Suprapubic skin (tissue), 4 donors: ENCODE results near the gene MIPOL1. TPM values are rescaled to one million over a fixed set of nuclear protein-coding genes. Genes with fewer than 3 reads are reported as not detected.
"Not testable (repeated sequence)": the region's sequence is repeated elsewhere in the genome, so short reads cannot be mapped to it uniquely, and the experiment has no call there.

Experiments
- DNase-seq, 2 donors: peaks; one replicate each; pipeline ENCODE4 v3.0.0-alpha.2; 2019; ENCODE audit warnings: low spot score in 2 of 2
- H3K27ac ChIP-seq: fragments of 200-600 bp; sonication (generic); one replicate; pipeline ENCODE4 v1.5.1; 2019
- H3K27me3 ChIP-seq: fragments of 200-600 bp; sonication (generic); one replicate; pipeline ENCODE4 v1.5.1; 2019
- H3K36me3 ChIP-seq: fragments of 200-600 bp; sonication (generic); one replicate; pipeline ENCODE4 v1.5.1; 2019
- H3K4me1 ChIP-seq: fragments of 200-600 bp; sonication (generic); one replicate; pipeline ENCODE4 v1.5.1; 2019
- H3K4me3 ChIP-seq: fragments of 200-600 bp; sonication (generic); one replicate; pipeline ENCODE4 v1.5.1; 2019; ENCODE audit warnings: mild to moderate bottlenecking
- H3K9me3 ChIP-seq: fragments of 200-600 bp; sonication (generic); one replicate; pipeline ENCODE4 v1.5.1; 2019
- CTCF ChIP-seq, 2 donors: fragments of 200-600 bp in 1 of 2; fragments of 450-650 bp in 1 of 2; sonication (generic) in 1 of 2; IDR thresholded peaks; one replicate each; pipeline ENCODE4 v1.5.1; 2016 to 2019; ENCODE audit warnings: antibody characterized with exemption in 2 of 2, mild to moderate bottlenecking in 1 of 2, moderate library complexity in 1 of 2
- EP300 ChIP-seq: sonication (generic); formaldehyde crosslinking; IDR thresholded peaks from one replicate; pipeline ENCODE4 v1.6.1; 2017; ENCODE audit warnings: antibody characterized with exemption
- POLR2A ChIP-seq, 2 donors: fragments of 450-650 bp; IDR thresholded peaks; one replicate each; pipeline ENCODE4 v1.6.1; 2017; ENCODE audit warnings: antibody characterized with exemption in 2 of 2, mild to moderate bottlenecking in 2 of 2, moderate library complexity in 2 of 2
- POLR2AphosphoS5 ChIP-seq, 3 donors: sonication (generic); formaldehyde crosslinking; IDR thresholded peaks; one replicate each; pipeline ENCODE4 v1.6.1; 2017; ENCODE audit warnings: antibody characterized with exemption in 3 of 3
- WGBS: methylation state at CpG from one replicate; pipeline ENCODE4 v1.1.5; 2018; 5-methylcytosine and 5-hydroxymethylcytosine counted together
- total RNA-seq, 4 donors: library from RNA; depleted of rRNA; stranded (reverse); fragments of >200 nt; gene quantifications; one replicate each; pipeline ENCODE4 v1.1.0, GENCODE V29; 2016

The MIPOL1 gene
- total RNA-seq, 4 donors from 2014 or later = 3.5 to 12.7 (median 7.6) TPM

- no peak for DNase-seq
- no peaks in the 10 kb centered on the region for H3K27me3 ChIP-seq
- no peak for TF ChIP-seq EP300
- TF ChIP-seq CTCF (IDR thresholded peaks at IDR 0.05) = no peak
- TF ChIP-seq POLR2A (IDR thresholded peaks at IDR 0.05) = no peak
These were observed 12.7 kb downstream of the MIPOL1 start for GRCh38 chr14:37210448-37210847.

GRCh38 chr14:37213016-37213415 is 15.3 kb downstream of the MIPOL1 start:
- Histone ChIP-seq H3K4me1 (no peaks in the 10 kb centered on the region), H3K27me3 (no peaks in the 10 kb centered on the region), H3K36me3 (no peaks in the 10 kb centered on the region), H3K4me3 (no peak overlapping the region), H3K27ac (no peak overlapping the region), H3K9me3 (no peaks in the 10 kb centered on the region)
- no peak for TF ChIP-seq CTCF (IDR thresholded peaks at IDR 0.05)
- no peak for TF ChIP-seq EP300
- no peak for TF ChIP-seq POLR2A (IDR thresholded peaks at IDR 0.05)
- TF ChIP-seq POLR2AphosphoS5 (IDR thresholded peaks at IDR 0.05) = no peak
- DNase-seq = no peak

More at GRCh38 chr14:37210448-37210847, 12.7 kb downstream of the MIPOL1 start:
- no peak overlapping the region for H3K4me3 ChIP-seq
- peaks cover 9% of the 10 kb centered on the region for H3K9me3 ChIP-seq
- no peaks in the 10 kb centered on the region for H3K36me3 ChIP-seq
- WGBS = 93% methylated on average over 6 of the region's 6 CpGs
- no peaks in the 10 kb centered on the region for H3K4me1 ChIP-seq
- no peak overlapping the region for H3K27ac ChIP-seq

- TF ChIP-seq POLR2AphosphoS5 (IDR thresholded peaks at IDR 0.05) = no peak
- no peak for TF ChIP-seq CTCF (IDR thresholded peaks at IDR 0.05)
- TF ChIP-seq EP300 = no peak
- no peak for TF ChIP-seq POLR2A (IDR thresholded peaks at IDR 0.05)
These were observed 17.6 kb downstream of the MIPOL1 start for GRCh38 chr14:37215345-37215744.

GRCh38 chr14:37221073-37221472 is 23.3 kb downstream of the MIPOL1 start:
- TF ChIP-seq POLR2A (IDR thresholded peaks at IDR 0.05) (no peak), EP300 (no peak), CTCF (IDR thresholded peaks at IDR 0.05) (no peak), POLR2AphosphoS5 (IDR thresholded peaks at IDR 0.05) (no peak)
- no peaks in the 10 kb centered on the region for H3K36me3 ChIP-seq

More at GRCh38 chr14:37215345-37215744, 17.6 kb downstream of the MIPOL1 start:
- Histone ChIP-seq H3K27me3 (no peaks in the 10 kb centered on the region), H3K4me3 (no peak overlapping the region), H3K9me3 (no peaks in the 10 kb centered on the region), H3K27ac (no peak overlapping the region), H3K36me3 (no peaks in the 10 kb centered on the region), H3K4me1 (no peaks in the 10 kb centered on the region)
- WGBS = 97% methylated on average over 3 of the region's 3 CpGs
- no peak for DNase-seq

GRCh38 chr14:37223947-37224474 is 26.3 kb downstream of the MIPOL1 start:
- Histone ChIP-seq H3K4me1 (no peaks in the 10 kb centered on the region), H3K27ac (no peak overlapping the region), H3K9me3 (no peaks in the 10 kb centered on the region), H3K4me3 (no peak overlapping the region), H3K36me3 (no peaks in the 10 kb centered on the region), H3K27me3 (no peaks in the 10 kb centered on the region)
- DNase-seq = no peak
- no peak for TF ChIP-seq EP300
- TF ChIP-seq CTCF (IDR thresholded peaks at IDR 0.05) = no peak
- TF ChIP-seq POLR2AphosphoS5 (IDR thresholded peaks at IDR 0.05) = no peak
- no peak for TF ChIP-seq POLR2A (IDR thresholded peaks at IDR 0.05)
- WGBS = 88% methylated on average over 3 of the region's 3 CpGs

More at GRCh38 chr14:37221073-37221472, 23.3 kb downstream of the MIPOL1 start:
- H3K27ac ChIP-seq = no peak overlapping the region
- no peak overlapping the region for H3K4me3 ChIP-seq
- H3K27me3 ChIP-seq = no peaks in the 10 kb centered on the region
- no peaks in the 10 kb centered on the region for H3K4me1 ChIP-seq
- no peaks in the 10 kb centered on the region for H3K9me3 ChIP-seq
- WGBS = 92% methylated on average over 3 of the region's 3 CpGs
- no peak for DNase-seq

- WGBS = 99% methylated on average over 4 of the region's 4 CpGs
- not testable (repeated sequence) for DNase-seq, H3K9me3 ChIP-seq, H3K4me3 ChIP-seq, H3K4me1 ChIP-seq, H3K27me3 ChIP-seq, H3K27ac ChIP-seq, H3K36me3 ChIP-seq
These were observed 27.9 kb downstream of the MIPOL1 start for GRCh38 chr14:37225668-37226067.
